GM23248 (cell line): ENCODE results near the gene EFCAB5.

Source experiments
- EZH2 ChIP-seq: fragments of 200-600 bp; sonication (generic); IDR thresholded peaks from 2 replicates; pipeline ENCODE4 v1.6.1; 2018; ENCODE audit warnings: antibody characterized with exemption, mild to moderate bottlenecking; ENCODE audit not compliant: insufficient read depth, poor library complexity, severe bottlenecking
- EZH2phosphoT487 ChIP-seq: fragments of 200-600 bp; sonication (generic); IDR thresholded peaks from 2 replicates; pipeline ENCODE4 v1.6.1; 2018; ENCODE audit warnings: antibody characterized with exemption, moderate library complexity, mild to moderate bottlenecking, low read depth; ENCODE audit not compliant: insufficient read depth

DNA sequence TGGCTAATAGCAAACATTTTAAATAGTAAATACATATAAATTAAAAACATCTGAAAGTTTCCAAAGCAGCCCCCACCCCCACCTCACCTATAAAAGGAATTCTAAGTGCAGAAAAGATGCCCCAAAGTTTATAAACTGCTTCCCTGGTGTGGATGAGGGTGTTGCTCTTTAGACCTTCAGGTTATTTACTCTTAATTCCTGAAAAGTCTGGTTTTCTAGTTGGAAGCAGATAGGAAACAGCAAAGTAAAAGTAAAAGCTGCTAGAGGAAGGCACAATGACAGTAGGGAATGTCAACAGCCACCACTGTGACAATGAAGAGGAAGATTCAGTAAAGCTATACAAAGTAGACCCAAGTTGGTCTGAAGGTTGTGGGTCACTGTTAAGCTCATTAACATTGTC lies 49.2 kb upstream of the EFCAB5 start:
- TF ChIP-seq EZH2 (no peak), EZH2phosphoT487 (no peak)
